Neural progenitor cell (in vitro differentiated cells): ENCODE results near the gene MYORG. TPM values are rescaled to one million over a fixed set of nuclear protein-coding genes. Genes with fewer than 3 reads are reported as not detected.
A peak's percentile ranks its signal among the peaks of the same experiment; 100 is the strongest.

Source experiments
- DNase-seq: peaks from one replicate; pipeline ENCODE4 v3.0.0-alpha.2; 2016; ENCODE audit warnings: low spot score
- H2AFZ ChIP-seq: fragments of 200-600 bp; sonication (generic); replicated peaks from 2 replicates; pipeline ENCODE4 v1.6.1; 2016; ENCODE audit warnings: antibody characterized with exemption
- H3F3A ChIP-seq: fragments of 200-600 bp; sonication (generic); 2 replicates; pipeline ENCODE4 v1.6.1; 2016; ENCODE audit warnings: antibody characterized with exemption, low read depth
- H3K27ac ChIP-seq: fragments of 200-600 bp; sonication (generic); 2 replicates; pipeline ENCODE4 v1.5.1; 2016; ENCODE audit warnings: mild to moderate bottlenecking
- H3K27me3 ChIP-seq: fragments of 200-600 bp; sonication (generic); 2 replicates; pipeline ENCODE4 v1.6.1; 2016; ENCODE audit warnings: mild to moderate bottlenecking, moderate library complexity
- H3K36me3 ChIP-seq: fragments of 200-600 bp; sonication (generic); 2 replicates; pipeline ENCODE4 v1.5.1; 2016
- H3K4me1 ChIP-seq: fragments of 200-600 bp; sonication (generic); 2 replicates; pipeline ENCODE4 v1.6.1; 2016; ENCODE audit warnings: mixed run types
- H3K4me2 ChIP-seq: fragments of 200-600 bp; sonication (generic); 2 replicates; pipeline ENCODE4 v1.6.1; 2016
- H3K4me3 ChIP-seq: fragments of 200-600 bp; sonication (generic); 2 replicates; pipeline ENCODE4 v1.5.1; 2016
- H3K79me2 ChIP-seq: fragments of 200-600 bp; sonication (generic); 2 replicates; pipeline ENCODE4 v1.6.1; 2016; ENCODE audit warnings: low read depth
- H3K9ac ChIP-seq: fragments of 200-600 bp; sonication (generic); 2 replicates; pipeline ENCODE4 v1.6.1; 2016
- H3K9me3 ChIP-seq: fragments of 200-600 bp; sonication (generic); 2 replicates; pipeline ENCODE4 v1.5.1; 2016; ENCODE audit warnings: low read depth
- H4K20me1 ChIP-seq: fragments of 200-600 bp; sonication (generic); 2 replicates; pipeline ENCODE4 v1.6.1; 2016; ENCODE audit warnings: low read depth
- H3K27ac Mint-ChIP-seq: 3 replicates; pipeline ENCODE4 v1.8.0; 2021; ENCODE audit warnings: mixed read lengths
- H3K27me3 Mint-ChIP-seq: 2 replicates; pipeline ENCODE4 v1.8.0; 2022; ENCODE audit warnings: low read depth, mild to moderate bottlenecking, inconsistent platforms, moderate library complexity, mixed read lengths; ENCODE audit not compliant: insufficient read depth
- H3K36me3 Mint-ChIP-seq: 3 replicates; pipeline ENCODE4 v1.8.0; 2021; ENCODE audit warnings: mixed read lengths
- H3K4me1 Mint-ChIP-seq: 3 replicates; pipeline ENCODE4 v1.8.0; 2021; ENCODE audit warnings: mixed read lengths
- H3K4me3 Mint-ChIP-seq: 3 replicates; pipeline ENCODE4 v1.8.0; 2021; ENCODE audit warnings: mild to moderate bottlenecking, moderate library complexity, mixed read lengths
- H3K9me3 Mint-ChIP-seq: 3 replicates; pipeline ENCODE4 v1.8.0; 2020; ENCODE audit warnings: mixed read lengths
- CTCF ChIP-seq: fragments of 200-600 bp; sonication (generic); IDR thresholded peaks from 2 replicates; pipeline ENCODE4 v1.5.1; 2017; ENCODE audit warnings: antibody characterized with exemption, mild to moderate bottlenecking
- EZH2 ChIP-seq: fragments of 200-600 bp; sonication (generic); IDR thresholded peaks from 2 replicates; pipeline ENCODE4 v1.6.1; 2017; ENCODE audit warnings: antibody characterized with exemption, mild to moderate bottlenecking, moderate library complexity
- EZH2phosphoT487 ChIP-seq: fragments of 200-600 bp; sonication (generic); IDR thresholded peaks from 2 replicates; pipeline ENCODE4 v1.6.1; 2017; ENCODE audit warnings: antibody characterized with exemption
- total RNA-seq: library from RNA; depleted of rRNA; stranded (reverse); fragments of >200 nt; gene quantifications from 2 replicates; pipeline ENCODE4 v1.2.3, GENCODE V29; 2015; ENCODE audit warnings: low replicate concordance

The MYORG gene
- total RNA-seq, 1 donor from 2014 or later = 0.04 TPM

GRCh38 chr9:34413231-34413852 lies 36.6 kb upstream of the MYORG start:
- H3K27me3 ChIP-seq = no peaks in the 10 kb centered on the region
- H3K9ac ChIP-seq = no peak overlapping the region
- H3F3A ChIP-seq = no peaks in the 10 kb centered on the region
- no peak overlapping the region for H3K27ac ChIP-seq
- Mint-ChIP-seq H3K36me3 (no peaks in the 10 kb centered on the region), H3K9me3 (no peaks in the 10 kb centered on the region), H3K4me3 (no peak overlapping the region), H3K27ac (no peak overlapping the region), H3K27me3 (peaks cover 2% of the 10 kb centered on the region), H3K4me1 (no peaks in the 10 kb centered on the region)
- H3K4me1 ChIP-seq = no peaks in the 10 kb centered on the region
- no peak overlapping the region for H2AFZ ChIP-seq
- H3K4me2 ChIP-seq = no peak overlapping the region
- H3K4me3 ChIP-seq = no peak overlapping the region
- H3K9me3 ChIP-seq = no peaks in the 10 kb centered on the region
- H4K20me1 ChIP-seq = peaks cover 17% of the 10 kb centered on the region
- peak; percentile 87 for DNase-seq
- TF ChIP-seq EZH2phosphoT487 = no peak
- TF ChIP-seq CTCF = no peak
- TF ChIP-seq EZH2 = no peak
- H3K36me3 ChIP-seq = no peaks in the 10 kb centered on the region
- H3K79me2 ChIP-seq = no peaks in the 10 kb centered on the region

- Histone ChIP-seq H3K79me2 (no peaks in the 10 kb centered on the region), H3K27me3 (no peaks in the 10 kb centered on the region), H3K27ac (no peak overlapping the region), H3K9me3 (no peaks in the 10 kb centered on the region), H3K4me1 (no peaks in the 10 kb centered on the region), H3K4me3 (no peak overlapping the region), H4K20me1 (peaks cover 17% of the 10 kb centered on the region), H3K9ac (no peak overlapping the region), H3F3A (no peaks in the 10 kb centered on the region), H3K36me3 (no peaks in the 10 kb centered on the region), H2AFZ (no peak overlapping the region), H3K4me2 (no peak overlapping the region)
- Mint-ChIP-seq H3K9me3 (no peaks in the 10 kb centered on the region), H3K36me3 (no peaks in the 10 kb centered on the region), H3K4me1 (no peaks in the 10 kb centered on the region), H3K27me3 (peaks cover 2% of the 10 kb centered on the region), H3K27ac (no peak overlapping the region), H3K4me3 (no peak overlapping the region)
- no peak for DNase-seq
- no peak for TF ChIP-seq CTCF
Measured at GRCh38 chr9:34412336-34412735, 35.6 kb upstream of the MYORG start.

GRCh38 chr9:34409154-34409553 lies 32.5 kb upstream of the MYORG start:
- no peak overlapping the region for H3K9ac ChIP-seq
- no peaks in the 10 kb centered on the region for H3K36me3 ChIP-seq

More at GRCh38 chr9:34409154-34409553, 32.5 kb upstream of the MYORG start:
- peaks cover under 1% of the 10 kb centered on the region for H3K27me3 Mint-ChIP-seq
- H4K20me1 ChIP-seq = peaks cover 17% of the 10 kb centered on the region
- no peaks in the 10 kb centered on the region for H3K36me3 Mint-ChIP-seq
- H3K4me3 Mint-ChIP-seq = no peak overlapping the region
- no peaks in the 10 kb centered on the region for H3F3A ChIP-seq
- no peak overlapping the region for H2AFZ ChIP-seq
- H3K4me3 ChIP-seq = no peak overlapping the region
- no peak overlapping the region for H3K27ac Mint-ChIP-seq
- no peaks in the 10 kb centered on the region for H3K9me3 ChIP-seq
- H3K4me2 ChIP-seq = no peak overlapping the region
- H3K4me1 Mint-ChIP-seq = no peaks in the 10 kb centered on the region
- no peaks in the 10 kb centered on the region for H3K4me1 ChIP-seq
- no peak for DNase-seq
- H3K27me3 ChIP-seq = no peaks in the 10 kb centered on the region
- H3K79me2 ChIP-seq = no peaks in the 10 kb centered on the region
- no peak overlapping the region for H3K27ac ChIP-seq
- TF ChIP-seq CTCF (no peak), EZH2 (no peak), EZH2phosphoT487 (no peak)
- no peaks in the 10 kb centered on the region for H3K9me3 Mint-ChIP-seq
